Panc1 (cell line): ENCODE results near the gene BICD1. TPM values are rescaled to one million over a fixed set of nuclear protein-coding genes. Genes with fewer than 3 reads are reported as not detected.

Source experiments
- ATAC-seq: fragments of 200-7000 bp; cut with Tn5 transposase; 2 replicates; pipeline ENCODE4 v1.9.1; 2020; ENCODE audit warnings: mild to moderate bottlenecking, moderate library complexity
- BruUV-seq: library from RNA; stranded (reverse); fragments of 400-500 nt; replicated peaks from 2 replicates; lab custom pipeline; 2021; lab: Mats Ljungman, UMichigan
- CTCF ChIA-PET: fragments of 300-600 bp; sonication (Branson Sonifier 250); formaldehyde crosslinking; loops from one replicate; lab custom pipeline; 2022; ENCODE audit warnings: antibody characterized with exemption; lab: Charles Lee
- POLR2A ChIA-PET: fragments of 300-600 bp; sonication (Branson Sonifier 250); formaldehyde crosslinking; loops from one replicate; lab custom pipeline; 2022; ENCODE audit warnings: antibody characterized with exemption; lab: Charles Lee
- DNase-seq: peaks from one replicate; pipeline ENCODE4 v3.0.0-alpha.2; 2010; ENCODE audit warnings: low read depth, low spot score
- H3K27ac ChIP-seq: 2 replicates; pipeline ENCODE4 v1.5.1; 2011; ENCODE audit warnings: mild to moderate bottlenecking, low read length, inconsistent platforms
- H3K27me3 ChIP-seq: fragments of 200-500 bp; sonication (Bioruptor generic); 2 replicates; pipeline ENCODE4 v1.6.0; 2014; ENCODE audit warnings: low read length, inconsistent platforms; ENCODE audit not compliant: control insufficient read depth, insufficient read depth
- H3K36me3 ChIP-seq: fragments of 200-500 bp; sonication (Bioruptor generic); 2 replicates; pipeline ENCODE4 v1.5.1; 2014; ENCODE audit warnings: inconsistent platforms, mild to moderate bottlenecking, low read length, moderate library complexity; ENCODE audit not compliant: control insufficient read depth, insufficient read depth
- H3K4me1 ChIP-seq: 2 replicates; pipeline ENCODE4 v1.5.1; 2011; ENCODE audit warnings: inconsistent platforms, mild to moderate bottlenecking, low read length, moderate library complexity; ENCODE audit not compliant: control insufficient read depth, insufficient read depth
- H3K4me3 ChIP-seq, 2 experiments: 2 replicates each; pipeline ENCODE4 v1.5.1; 2011 to 2012; ENCODE audit warnings: low read depth in 2 of 2, low read length in 2 of 2, mild to moderate bottlenecking in 2 of 2, inconsistent platforms in 1 of 2, moderate library complexity in 1 of 2
- H3K9me3 ChIP-seq: fragments of 200-500 bp; sonication (Bioruptor generic); 2 replicates; pipeline ENCODE4 v1.5.1; 2014; ENCODE audit warnings: low read depth, mild to moderate bottlenecking, inconsistent platforms, low read length, moderate library complexity; ENCODE audit not compliant: control insufficient read depth, insufficient read depth
- CTCF ChIP-seq: fragments of 450-650 bp; IDR thresholded peaks from 2 replicates; pipeline ENCODE4 v1.5.1; 2017; ENCODE audit warnings: mild to moderate bottlenecking
- POLR2AphosphoS5 ChIP-seq: IDR thresholded peaks from 2 replicates; pipeline ENCODE4 v1.6.1; 2012; ENCODE audit warnings: mild to moderate bottlenecking, low read depth, low read length, moderate library complexity
- REST ChIP-seq, 2 experiments: IDR thresholded peaks; 2 replicates each; pipeline ENCODE4 v1.6.1; 2011 to 2012; ENCODE audit warnings: low read depth in 2 of 2, control low read depth in 1 of 2, low read length in 1 of 2, mild to moderate bottlenecking in 1 of 2, moderate library complexity in 1 of 2; ENCODE audit not compliant: insufficient read depth in 1 of 2
- SIN3A ChIP-seq: IDR thresholded peaks from 2 replicates; pipeline ENCODE4 v1.6.1; 2012; ENCODE audit warnings: low read depth, mild to moderate bottlenecking, low read length, moderate library complexity, borderline replicate concordance; ENCODE audit not compliant: insufficient read depth
- TCF7L2 ChIP-seq: IDR thresholded peaks from 2 replicates; pipeline ENCODE4 v1.6.1; 2011; ENCODE audit warnings: mild to moderate bottlenecking, low read depth, low read length, inconsistent platforms
- in situ Hi-C: cut with HindIII; loops from 2 replicates; pipeline ENCODE4 v1.10.0; 2016; ENCODE audit warnings: low sequenced_read_pairs, low pct_unique_long_range_greater_than_20kb
- intact Hi-C: fragments of 100-400 bp; cut with micrococcal nuclease; formaldehyde crosslinking; loops from one replicate; pipeline ENCODE4 v1.10.0; 2022; ENCODE audit not compliant: unreplicated experiment
- total RNA-seq: library from RNA; stranded (reverse); gene quantifications from one replicate; pipeline ENCODE4 v1.2.1, GENCODE V29; 2021; ENCODE audit not compliant: unreplicated experiment

Gene BICD1
- total RNA-seq, 1 experiment from 2014 or later: 40.0 TPM

GRCh38 chr12:32301216-32301615, 194.6 kb downstream of the BICD1 start:
- ATAC-seq: no peak
- Histone ChIP-seq H3K27me3 (no peaks in the 10 kb centered on the region), H3K27ac (no peak overlapping the region), H3K9me3 (no peaks in the 10 kb centered on the region), H3K4me1 (peaks cover 3% of the 10 kb centered on the region; the same call in 1 of the 2 replicates), H3K36me3 (no peaks in the 10 kb centered on the region), H3K4me3 (no peak overlapping the region)
- TF ChIP-seq CTCF (no peak), REST (IDR thresholded peaks at IDR 0.05; ENCODE audit: insufficient read depth in 1 of 2, low read depth in 2 of 2, low read length in 1 of 2) (no peak), POLR2AphosphoS5 (no peak), TCF7L2 (no peak), SIN3A (no peak)
- POLR2A ChIA-PET: interaction anchor here (0.7 kb wide), 2 partner anchors 8 to 162 kb away, joined by 3 to 4 read pairs; no protein-coding TSS in a partner anchor
- intact Hi-C loops: no loop called here
- DNase-seq: no peak
- BruUV-seq: no TSS peak
- in situ Hi-C loops: no loop called here
- CTCF ChIA-PET: interaction anchor here (1.1 kb wide), 1 partner anchor 648 kb away, joined by 8 read pairs; no protein-coding TSS in a partner anchor

- POLR2A ChIA-PET: no interaction called here
- in situ Hi-C loops (no loop called here), intact Hi-C loops (no loop called here)
- Histone ChIP-seq H3K9me3 (no peaks in the 10 kb centered on the region), H3K27me3 (no peaks in the 10 kb centered on the region), H3K36me3 (no peaks in the 10 kb centered on the region), H3K4me1 (peaks cover 3% of the 10 kb centered on the region; the same call in 1 of the 2 replicates), H3K4me3 (no peak overlapping the region), H3K27ac (no peak overlapping the region)
- no TSS peak for BruUV-seq
- DNase-seq (peak; percentile 45), ATAC-seq (peak; percentile 85)
- peak; percentile 80 for TF ChIP-seq CTCF
- no peak for TF ChIP-seq REST (IDR thresholded peaks at IDR 0.05; ENCODE audit: insufficient read depth in 1 of 2, low read depth in 2 of 2, low read length in 1 of 2)
- CTCF ChIA-PET: no interaction called here
These were observed 195.8 kb downstream of the BICD1 start for GRCh38 chr12:32302218-32303173.
